Sigmoid colon (tissue), 7 donors: Measurements from ENCODE around the gene MARK3. TPM values are rescaled to one million over a fixed set of nuclear protein-coding genes. Genes with fewer than 3 reads are reported as not detected.
A peak's percentile ranks its signal among the peaks of the same experiment; 100 is the strongest.

Source experiments
- DNase-seq: peaks from one replicate; pipeline ENCODE4 v3.0.0-alpha.2; 2019
- H3K27ac ChIP-seq, 4 donors: fragments of 200-600 bp; sonication (generic); one replicate each; pipeline ENCODE4 v1.5.1; 2016 to 2019; ENCODE audit warnings: mild to moderate bottlenecking in 1 of 4
- H3K27me3 ChIP-seq, 3 donors: fragments of 200-600 bp; sonication (generic); one replicate each; pipeline ENCODE4 v1.5.1; 2019; ENCODE audit warnings: mild to moderate bottlenecking in 1 of 3
- H3K36me3 ChIP-seq, 4 donors: fragments of 200-600 bp; sonication (generic); one replicate each; pipeline ENCODE4 v1.5.1; 2016 to 2019
- H3K4me1 ChIP-seq, 4 donors: fragments of 200-600 bp; sonication (generic); one replicate each; pipeline ENCODE4 v1.5.1; 2017 to 2019
- H3K4me3 ChIP-seq, 4 donors: fragments of 200-600 bp; sonication (generic); one replicate each; pipeline ENCODE4 v1.5.1; 2017 to 2019; ENCODE audit warnings: mild to moderate bottlenecking in 2 of 4, moderate library complexity in 1 of 4
- H3K9me3 ChIP-seq, 4 donors: fragments of 200-600 bp in 3 of 4; sonication (generic) in 3 of 4; one replicate each; pipeline versions ENCODE4 v1.5.1 to v1.6.1; 2013 to 2019
- EP300 ChIP-seq, 4 donors: sonication (generic); formaldehyde crosslinking; IDR thresholded peaks; one replicate each; pipeline ENCODE4 v1.6.1; 2017; ENCODE audit warnings: antibody characterized with exemption in 4 of 4
- POLR2A ChIP-seq, 2 donors: fragments of 450-650 bp; IDR thresholded peaks; one replicate each; pipeline ENCODE4 v1.6.1; 2016; ENCODE audit warnings: antibody characterized with exemption in 2 of 2, mild to moderate bottlenecking in 2 of 2, moderate library complexity in 2 of 2
- POLR2AphosphoS5 ChIP-seq, 4 donors: sonication (generic); formaldehyde crosslinking; IDR thresholded peaks; one replicate each; pipeline ENCODE4 v1.6.1; 2017; ENCODE audit warnings: antibody characterized with exemption in 4 of 4
- WGBS, 2 donors: extraction: QIAGEN DNeasy Blood & Tissue Kit; methylation state at CpG; one replicate each; pipeline ENCODE4 v1.1.7; 2013; 5-methylcytosine and 5-hydroxymethylcytosine counted together
- intact Hi-C: fragments of 100-400 bp; cut with DNase I; formaldehyde crosslinking; loops from one replicate; pipeline ENCODE4 v1.15.1; 2023
- polyA plus RNA-seq, 3 donors: library from polyadenylated mRNA; stranded (reverse); fragments of 200-250 nt; gene quantifications; one replicate each; pipeline ENCODE4 v1.2.3, GENCODE V29; 2013
- total RNA-seq, 4 donors: library from RNA; depleted of rRNA; stranded (reverse); fragments of >200 nt; gene quantifications; one replicate each; pipeline ENCODE4 v1.1.0, GENCODE V29; 2016
- TF ChIP-seq, protein P1 (sequence below), 4 experiments: fragments of 450-650 bp in 3 of 4; fragments of 200-600 bp in 1 of 4; IDR thresholded peaks; one replicate each; pipeline ENCODE4 v1.5.1; 2016 to 2019; ENCODE audit warnings: antibody characterized with exemption in 4 of 4, mild to moderate bottlenecking in 3 of 4, moderate library complexity in 2 of 4
- donor health status: healthy with polysubstance abuse.
- donor health status: Bipolar disorder and iron deficiency.
- donor health status: healthy.

The MARK3 gene
- total and polyA plus RNA-seq, 7 donors = 21.6 to 104 (median 66.7) TPM

DNA sequence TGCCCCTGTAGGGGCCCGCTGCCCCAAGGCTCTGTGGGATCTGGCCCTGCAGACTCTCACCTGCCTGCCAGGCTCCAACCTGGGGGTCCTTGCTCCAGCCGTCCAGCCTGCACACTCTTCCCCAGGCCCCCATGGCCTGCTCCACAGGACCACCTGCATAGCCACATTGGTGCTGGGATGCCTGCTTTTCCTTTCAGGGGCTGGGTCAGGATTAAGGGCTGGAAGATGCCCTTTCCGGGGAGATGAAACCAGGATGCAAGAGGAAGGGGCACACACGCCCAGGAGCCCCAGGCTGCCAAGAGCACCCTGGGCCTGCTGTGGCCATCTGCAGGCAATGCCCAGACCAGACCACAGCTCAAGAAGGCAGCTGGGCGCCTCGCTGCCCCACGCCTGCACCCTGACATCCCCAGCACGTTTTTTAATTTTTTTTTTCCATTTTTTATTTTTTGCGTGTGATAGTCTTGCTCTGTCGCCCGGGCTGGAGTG, 162.3 kb downstream of the MARK3 start:
- 92 to 93% methylated on average over 11 of the region's 11 CpGs for WGBS, 2 donors

DNA sequence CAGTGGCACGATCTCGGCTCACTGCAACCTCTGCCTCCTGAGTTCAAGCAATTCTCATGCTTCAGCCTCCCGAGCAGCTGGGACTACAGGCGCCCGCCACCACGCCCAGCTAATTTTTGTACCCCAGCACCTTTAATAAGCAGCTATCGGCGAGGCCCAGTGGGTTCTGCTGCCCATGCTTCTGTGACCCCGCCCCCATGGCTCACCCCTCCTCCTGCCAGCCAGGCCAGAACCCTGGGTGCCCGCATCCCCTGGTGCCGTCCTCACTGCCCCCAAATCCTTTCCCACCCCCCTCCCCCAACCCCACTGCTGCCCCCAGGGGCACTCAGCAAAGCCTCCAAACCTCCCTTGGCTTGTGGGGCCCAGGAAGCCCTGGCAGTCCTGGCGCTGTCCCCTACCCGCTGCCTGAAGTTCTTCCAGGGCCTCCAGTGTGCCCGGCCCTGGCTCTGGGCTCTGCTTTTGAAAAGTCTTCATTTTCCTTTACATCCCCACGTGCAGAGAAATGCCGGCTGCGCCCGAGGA, 162.8 kb downstream of the MARK3 start:
- H3K27ac ChIP-seq = peak overlapping the region; percentile 87 to 98 (median 95)
- intact Hi-C loops = no loop called here

More for the DNA sequence above, 162.3 kb downstream of the MARK3 start:
- intact Hi-C loops = no loop called here
- no peak for DNase-seq
- peaks cover 0 to 93% (median 91%) of the 10 kb centered on the region in 4 donors for H3K4me1 ChIP-seq
- H3K27ac ChIP-seq = peak overlapping the region; percentile 55 to 98 (median 91)
- H3K27me3 ChIP-seq = no peaks in the 10 kb centered on the region
- no peak for TF ChIP-seq EP300 (IDR thresholded peaks at IDR 0.05)
- no peaks in the 10 kb centered on the region for H3K36me3 ChIP-seq
- no peak overlapping the region for H3K4me3 ChIP-seq
- H3K9me3 ChIP-seq = no peaks in the 10 kb centered on the region

DNA sequence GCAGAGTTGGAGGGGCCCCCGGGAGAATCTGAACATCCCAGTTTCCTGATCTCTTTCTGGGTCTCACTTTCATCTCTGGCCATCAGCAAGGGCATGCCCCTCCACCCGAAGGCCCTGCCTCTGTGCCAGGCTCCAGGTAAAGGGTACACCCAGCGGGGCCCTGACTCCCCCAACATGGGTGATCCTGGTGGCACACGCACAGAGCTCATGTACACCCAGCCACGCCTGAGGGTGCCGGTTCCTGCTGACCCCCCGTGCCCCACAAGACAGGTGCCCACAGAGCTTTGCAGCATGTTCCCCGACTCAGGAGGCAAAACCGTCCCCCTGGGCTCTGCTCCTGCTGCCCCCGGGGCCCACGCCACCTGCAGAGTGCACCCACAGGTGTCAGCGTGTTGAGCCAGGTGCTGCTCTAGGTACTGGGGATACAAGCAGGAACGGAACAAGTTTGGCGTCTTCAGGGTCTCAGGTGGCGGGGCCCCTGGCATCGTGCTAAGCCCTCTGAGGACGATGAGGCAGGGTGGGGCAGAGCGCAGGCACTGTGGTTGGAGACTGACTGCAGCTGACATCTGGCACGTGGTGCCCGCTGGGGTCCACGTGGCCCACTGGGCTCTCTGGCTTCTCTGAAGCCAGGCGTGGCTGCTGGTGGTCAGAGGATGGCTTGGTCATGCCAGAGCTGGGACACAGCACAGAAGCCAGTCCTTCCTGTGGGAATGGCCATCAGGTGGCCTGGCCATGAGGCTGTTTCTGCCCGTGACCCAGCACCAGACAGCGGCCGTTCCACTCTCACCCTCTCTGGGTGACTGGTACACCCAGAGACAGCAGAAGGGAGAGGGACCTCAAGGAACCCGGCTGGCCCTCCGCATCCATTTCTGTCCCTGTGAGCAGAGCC, 163.5 kb downstream of the MARK3 start:
- intact Hi-C loops = no loop called here
- Histone ChIP-seq H3K9me3 (no peaks in the 10 kb centered on the region), H3K36me3 (no peaks in the 10 kb centered on the region), H3K4me1 (peaks cover 0 to 90% (median 87%) of the 10 kb centered on the region in 4 donors), H3K4me3 (peak overlapping the region in 1 of 4 donors; percentile 40), H3K27me3 (no peaks in the 10 kb centered on the region), H3K27ac (peak overlapping the region; percentile 87 to 98 (median 95))
- TF ChIP-seq POLR2AphosphoS5 (IDR thresholded peaks at IDR 0.05) (no peak), POLR2A (IDR thresholded peaks at IDR 0.05) (no peak), EP300 (IDR thresholded peaks at IDR 0.05) (no peak)
- TF ChIP-seq, protein P1, sequence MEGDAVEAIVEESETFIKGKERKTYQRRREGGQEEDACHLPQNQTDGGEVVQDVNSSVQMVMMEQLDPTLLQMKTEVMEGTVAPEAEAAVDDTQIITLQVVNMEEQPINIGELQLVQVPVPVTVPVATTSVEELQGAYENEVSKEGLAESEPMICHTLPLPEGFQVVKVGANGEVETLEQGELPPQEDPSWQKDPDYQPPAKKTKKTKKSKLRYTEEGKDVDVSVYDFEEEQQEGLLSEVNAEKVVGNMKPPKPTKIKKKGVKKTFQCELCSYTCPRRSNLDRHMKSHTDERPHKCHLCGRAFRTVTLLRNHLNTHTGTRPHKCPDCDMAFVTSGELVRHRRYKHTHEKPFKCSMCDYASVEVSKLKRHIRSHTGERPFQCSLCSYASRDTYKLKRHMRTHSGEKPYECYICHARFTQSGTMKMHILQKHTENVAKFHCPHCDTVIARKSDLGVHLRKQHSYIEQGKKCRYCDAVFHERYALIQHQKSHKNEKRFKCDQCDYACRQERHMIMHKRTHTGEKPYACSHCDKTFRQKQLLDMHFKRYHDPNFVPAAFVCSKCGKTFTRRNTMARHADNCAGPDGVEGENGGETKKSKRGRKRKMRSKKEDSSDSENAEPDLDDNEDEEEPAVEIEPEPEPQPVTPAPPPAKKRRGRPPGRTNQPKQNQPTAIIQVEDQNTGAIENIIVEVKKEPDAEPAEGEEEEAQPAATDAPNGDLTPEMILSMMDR (IDR thresholded peaks at IDR 0.05) = no peak
- WGBS, 2 donors = 91 to 92% methylated on average over 27 of the region's 27 CpGs
- DNase-seq = no peak

More for the DNA sequence above, 162.8 kb downstream of the MARK3 start:
- Histone ChIP-seq H3K4me3 (no peak overlapping the region), H3K27me3 (no peaks in the 10 kb centered on the region), H3K9me3 (no peaks in the 10 kb centered on the region), H3K36me3 (no peaks in the 10 kb centered on the region), H3K4me1 (peaks cover 0 to 93% (median 90%) of the 10 kb centered on the region in 4 donors)
- DNase-seq = no peak
- WGBS, 2 donors = 91 to 92% methylated on average over 18 of the region's 18 CpGs
- no peak for TF ChIP-seq EP300 (IDR thresholded peaks at IDR 0.05)
- TF ChIP-seq POLR2AphosphoS5 (IDR thresholded peaks at IDR 0.05) = no peak
- no peak for TF ChIP-seq POLR2A (IDR thresholded peaks at IDR 0.05)
- TF ChIP-seq, protein P1 (IDR thresholded peaks at IDR 0.05) = no peak

DNA sequence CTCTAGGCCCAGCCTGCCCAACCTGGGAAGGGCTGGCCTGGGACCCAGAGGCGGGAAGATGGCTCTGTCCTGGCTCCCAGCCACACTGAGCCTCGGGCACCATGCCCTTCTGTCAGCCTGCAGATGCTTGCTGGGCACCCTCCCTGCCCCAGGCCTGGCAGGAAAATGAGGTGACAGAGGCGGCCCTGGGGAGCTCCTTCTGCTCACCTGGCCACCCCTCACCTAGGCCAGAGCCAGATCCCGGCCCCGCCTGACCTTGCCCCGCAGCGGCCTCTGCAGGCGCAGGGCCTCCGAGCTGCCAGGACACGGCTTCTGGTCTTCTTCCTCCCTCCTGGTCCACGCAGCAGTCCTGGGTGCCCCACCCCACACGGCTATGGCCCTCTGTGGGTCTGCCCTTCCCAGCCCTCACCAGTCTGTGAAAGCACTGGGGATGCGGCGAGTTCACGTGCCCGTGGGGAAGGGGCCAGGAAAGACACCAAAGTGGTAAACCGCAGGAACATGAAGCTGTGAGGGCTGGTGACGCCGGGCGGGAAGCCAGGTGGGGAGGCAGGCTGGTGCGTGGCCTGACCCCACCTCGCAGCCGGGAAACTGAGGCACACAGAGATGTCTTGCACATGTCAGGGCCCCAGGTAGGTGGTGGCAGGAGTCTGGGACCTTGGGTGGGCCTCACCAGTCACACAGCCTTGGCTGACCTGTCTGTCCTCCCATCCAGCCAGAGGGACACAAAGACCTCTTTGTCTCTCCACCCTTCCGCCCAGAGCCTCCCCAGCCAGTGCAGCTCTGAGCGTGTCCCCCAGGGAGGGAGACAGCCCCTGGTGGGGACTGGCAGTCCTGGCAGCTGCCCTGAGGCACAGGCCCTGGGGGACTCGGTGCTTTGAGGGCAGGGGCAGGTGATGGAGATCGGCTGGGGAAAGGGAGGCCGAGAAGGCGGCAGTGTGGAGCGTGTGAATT, 164.4 kb downstream of the MARK3 start:
- peak overlapping the region in 1 of 4 donors; percentile 40 for H3K4me3 ChIP-seq

More for the DNA sequence above, 164.4 kb downstream of the MARK3 start:
- no peaks in the 10 kb centered on the region for H3K27me3 ChIP-seq
- H3K27ac ChIP-seq = peak overlapping the region; percentile 87 to 98 (median 95)
- 66 to 86% methylated on average over 30 of the region's 30 CpGs for WGBS, 2 donors
- H3K36me3 ChIP-seq = no peaks in the 10 kb centered on the region
- TF ChIP-seq POLR2A (IDR thresholded peaks at IDR 0.05) (no peak), POLR2AphosphoS5 (IDR thresholded peaks at IDR 0.05) (no peak), EP300 (IDR thresholded peaks at IDR 0.05) (no peak)
- TF ChIP-seq, protein P1 (IDR thresholded peaks at IDR 0.05) = no peak
- DNase-seq = peak; percentile 89
- H3K9me3 ChIP-seq = no peaks in the 10 kb centered on the region
- peaks cover 0 to 90% (median 78%) of the 10 kb centered on the region in 4 donors for H3K4me1 ChIP-seq
- intact Hi-C loops = no loop called here
